HAP-1 (cell line): Measurements from ENCODE around the gene DDOST.
A peak's percentile ranks its signal among the peaks of the same experiment; 100 is the strongest.
"Not testable (repeated sequence)": the region's sequence is repeated elsewhere in the genome, so short reads cannot be mapped to it uniquely, and the experiment has no call there.

Experiments
- DNase-seq, 2 experiments: peaks; one replicate each; pipeline ENCODE4 v3.0.0-alpha.2; 2016 to 2020; ENCODE audit warnings: low spot score in 2 of 2
- H3K27me3 ChIP-seq: fragments of 250-450 bp; sonication (Bioruptor Pico); 2 replicates; pipeline ENCODE4 v1.5.1; 2020; ENCODE audit warnings: low read depth, mild to moderate bottlenecking, moderate library complexity
- H3K36me3 ChIP-seq: fragments of 250-450 bp; sonication (Bioruptor Pico); replicated peaks from 2 replicates; pipeline ENCODE4 v1.5.1; 2020; ENCODE audit warnings: mild to moderate bottlenecking
- H3K4me1 ChIP-seq: fragments of 250-450 bp; sonication (Bioruptor Pico); 2 replicates; pipeline ENCODE4 v1.5.1; 2020; ENCODE audit warnings: mild to moderate bottlenecking
- H3K4me3 ChIP-seq: fragments of 250-450 bp; sonication (Bioruptor Pico); 2 replicates; pipeline ENCODE4 v1.5.1; 2020; ENCODE audit warnings: mild to moderate bottlenecking, moderate library complexity
- H3K9me3 ChIP-seq: fragments of 250-450 bp; sonication (Bioruptor Pico); 2 replicates; pipeline ENCODE4 v1.5.1; 2020; ENCODE audit warnings: mild to moderate bottlenecking, moderate library complexity
- in situ Hi-C: fragments of 300-500 bp; cut with MboI; formaldehyde crosslinking; loops from 3 replicates; pipeline ENCODE4 v1.14.3; 2020; ENCODE audit warnings: low sequenced_read_pairs, inconsistent platforms, mixed read lengths

Gene DDOST

GRCh38 chr1:20684050-20684620 lies 23.0 kb upstream of the DDOST start:
- Histone ChIP-seq H3K4me1 (no peaks in the 10 kb centered on the region), H3K9me3 (no peaks in the 10 kb centered on the region), H3K27me3 (no peaks in the 10 kb centered on the region), H3K4me3 (no peak overlapping the region), H3K36me3 (no peaks in the 10 kb centered on the region)
- no peak for DNase-seq
- in situ Hi-C loops = no loop called here

DNA sequence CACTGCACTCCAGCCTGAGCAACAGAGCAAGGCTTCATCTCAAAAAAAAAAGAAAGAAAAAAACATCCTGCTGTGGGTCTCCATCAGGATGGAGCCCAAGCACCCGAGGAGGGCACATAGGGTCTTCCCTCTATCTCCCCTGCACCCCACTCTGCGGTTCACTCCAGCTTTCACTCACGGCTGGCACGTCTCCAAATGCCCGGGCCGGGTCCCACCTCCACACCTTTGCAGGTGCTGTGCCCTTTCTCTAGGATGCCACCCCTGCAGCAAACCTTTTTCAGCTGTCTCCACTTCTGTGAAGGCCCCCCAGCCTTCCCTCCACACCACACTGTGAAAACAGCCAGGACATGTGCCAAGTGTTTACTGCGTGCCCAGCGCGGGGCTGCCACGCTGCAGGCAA lies 22.4 kb upstream of the DDOST start:
- in situ Hi-C loops = no loop called here

DNA sequence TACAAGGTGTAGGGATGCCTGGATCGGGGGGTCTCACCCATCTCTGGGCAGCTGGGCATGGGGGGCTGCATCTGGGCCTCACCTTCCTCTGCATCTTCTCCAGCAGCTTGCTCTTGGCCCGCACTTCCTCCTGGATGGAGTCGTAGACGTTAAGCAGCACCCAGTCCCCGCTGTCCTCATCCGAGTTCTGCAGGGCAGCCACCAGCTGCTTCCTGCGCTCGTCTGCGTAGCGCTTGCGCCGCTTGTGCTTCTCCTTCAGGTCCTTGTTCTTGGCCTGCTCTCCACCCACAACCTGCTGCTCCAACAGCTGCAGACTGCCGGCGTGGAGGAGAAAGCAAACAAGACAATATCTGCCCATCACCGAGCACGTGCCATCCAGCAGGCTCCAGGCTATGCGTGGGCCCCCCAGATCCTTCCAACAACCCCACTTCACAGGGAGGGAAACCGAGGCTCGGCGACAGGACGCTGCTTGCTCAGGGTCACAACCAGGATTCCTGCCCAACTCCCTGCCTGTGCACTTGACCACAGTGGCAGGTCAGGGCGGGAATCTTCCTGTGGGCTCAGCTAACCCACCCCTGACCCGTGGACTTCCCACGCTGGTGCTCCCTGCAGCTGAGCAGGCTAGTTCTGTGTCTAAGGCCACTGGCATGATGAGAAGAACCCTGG lies 21.5 kb upstream of the DDOST start:
- DNase-seq = no peak
- in situ Hi-C loops = no loop called here
- Histone ChIP-seq H3K4me1 (no peaks in the 10 kb centered on the region), H3K4me3 (no peak overlapping the region), H3K36me3 (no peaks in the 10 kb centered on the region), H3K9me3 (no peaks in the 10 kb centered on the region), H3K27me3 (no peaks in the 10 kb centered on the region)

More for the DNA sequence above, 22.4 kb upstream of the DDOST start:
- Histone ChIP-seq H3K9me3 (no peaks in the 10 kb centered on the region), H3K36me3 (no peaks in the 10 kb centered on the region), H3K4me1 (no peaks in the 10 kb centered on the region), H3K4me3 (no peak overlapping the region), H3K27me3 (no peaks in the 10 kb centered on the region)
- no peak for DNase-seq

GRCh38 chr1:20681999-20682398 lies 20.8 kb upstream of the DDOST start:
- DNase-seq = no peak
- H3K4me1 ChIP-seq = no peaks in the 10 kb centered on the region
- no peaks in the 10 kb centered on the region for H3K9me3 ChIP-seq
- no peaks in the 10 kb centered on the region for H3K27me3 ChIP-seq
- no peaks in the 10 kb centered on the region for H3K36me3 ChIP-seq
- in situ Hi-C loops = no loop called here
- H3K4me3 ChIP-seq = no peak overlapping the region

- in situ Hi-C loops = no loop called here
- Histone ChIP-seq H3K4me3 (no peak overlapping the region), H3K4me1 (no peaks in the 10 kb centered on the region), H3K27me3 (no peaks in the 10 kb centered on the region), H3K9me3 (no peaks in the 10 kb centered on the region), H3K36me3 (no peaks in the 10 kb centered on the region)
- no peak for DNase-seq
Measured at GRCh38 chr1:20680269-20680668, 19.1 kb upstream of the DDOST start.

DNA sequence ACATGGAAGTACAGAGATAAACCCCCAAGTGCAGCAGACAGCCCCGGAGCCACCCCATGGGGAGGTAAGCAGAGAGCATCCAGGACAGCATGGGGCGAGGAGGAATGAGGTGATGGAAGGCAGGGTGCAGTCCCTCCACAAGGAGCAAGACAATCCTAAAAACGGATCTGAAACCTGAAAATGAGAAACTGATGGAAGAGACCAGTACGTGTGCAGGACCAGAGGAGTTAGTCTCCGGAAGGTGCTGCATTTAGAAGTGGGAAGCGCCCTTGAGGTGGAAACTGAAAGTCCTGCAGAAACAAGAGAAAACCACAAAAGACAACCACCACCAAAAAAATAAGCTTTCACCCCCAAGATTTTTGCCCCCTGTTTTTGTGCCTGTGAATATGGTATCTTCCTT lies 17.4 kb upstream of the DDOST start:
- no peaks in the 10 kb centered on the region for H3K27me3 ChIP-seq
- H3K36me3 ChIP-seq = no peaks in the 10 kb centered on the region
- H3K4me1 ChIP-seq = no peaks in the 10 kb centered on the region
- in situ Hi-C loops = no loop called here
- DNase-seq = no peak
- no peak overlapping the region for H3K4me3 ChIP-seq
- no peaks in the 10 kb centered on the region for H3K9me3 ChIP-seq

GRCh38 chr1:20673626-20674025 lies 12.5 kb upstream of the DDOST start:
- DNase-seq, H3K4me3 ChIP-seq, H3K36me3 ChIP-seq, H3K27me3 ChIP-seq, in situ Hi-C loops, H3K9me3 ChIP-seq, H3K4me1 ChIP-seq: not testable (repeated sequence)

- in situ Hi-C loops = no loop called here
- H3K4me1 ChIP-seq = no peaks in the 10 kb centered on the region
- H3K36me3 ChIP-seq = no peaks in the 10 kb centered on the region
- no peak for DNase-seq
- no peak overlapping the region for H3K4me3 ChIP-seq
- H3K27me3 ChIP-seq = no peaks in the 10 kb centered on the region
- H3K9me3 ChIP-seq = no peaks in the 10 kb centered on the region; the same call in 1 of the 2 replicates
Measured at GRCh38 chr1:20672265-20672632, 11.1 kb upstream of the DDOST start.

GRCh38 chr1:20670936-20671335 lies 9.8 kb upstream of the DDOST start:
- Histone ChIP-seq H3K4me3 (no peak overlapping the region), H3K4me1 (no peaks in the 10 kb centered on the region), H3K9me3 (no peaks in the 10 kb centered on the region; the same call in 1 of the 2 replicates), H3K27me3 (no peaks in the 10 kb centered on the region), H3K36me3 (no peaks in the 10 kb centered on the region)
- no peak for DNase-seq
- in situ Hi-C loops = no loop called here

DNA sequence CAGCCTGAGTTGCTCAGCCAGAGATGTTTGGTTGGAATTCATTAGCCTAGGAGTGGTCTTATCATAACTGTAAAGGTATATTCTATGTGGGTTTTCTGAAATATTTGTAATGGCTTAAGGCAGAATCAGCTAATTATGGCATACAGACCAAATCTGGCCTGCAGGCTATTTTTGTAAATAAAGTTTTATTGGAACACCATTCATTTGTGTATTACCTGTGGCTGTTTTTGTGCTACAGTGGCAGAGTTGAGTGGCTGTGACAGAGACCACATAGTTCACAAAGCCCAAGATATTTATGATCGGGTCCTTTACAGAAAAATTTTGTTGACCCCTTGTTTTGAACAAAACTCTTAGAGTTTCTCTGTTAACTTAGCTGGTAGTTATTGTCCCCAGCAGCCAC lies 7.4 kb upstream of the DDOST start:
- Histone ChIP-seq H3K9me3 (no peaks in the 10 kb centered on the region; the same call in 1 of the 2 replicates), H3K4me1 (no peaks in the 10 kb centered on the region), H3K36me3 (no peaks in the 10 kb centered on the region), H3K27me3 (no peaks in the 10 kb centered on the region), H3K4me3 (no peak overlapping the region)
- no peak for DNase-seq
- in situ Hi-C loops = no loop called here

GRCh38 chr1:20666804-20667203 lies 5.6 kb upstream of the DDOST start:
- Histone ChIP-seq H3K9me3 (no peaks in the 10 kb centered on the region; the same call in none of the 2 replicates), H3K4me3 (no peak overlapping the region), H3K27me3 (no peaks in the 10 kb centered on the region), H3K4me1 (no peaks in the 10 kb centered on the region), H3K36me3 (no peaks in the 10 kb centered on the region)
- DNase-seq = peak in 1 of 2 experiments; percentile 41
- in situ Hi-C loops = no loop called here

- in situ Hi-C loops = no loop called here
- Histone ChIP-seq H3K36me3 (no peaks in the 10 kb centered on the region), H3K4me3 (no peak overlapping the region), H3K4me1 (no peaks in the 10 kb centered on the region), H3K9me3 (no peaks in the 10 kb centered on the region; the same call in none of the 2 replicates), H3K27me3 (no peaks in the 10 kb centered on the region)
- DNase-seq = no peak
Measured at GRCh38 chr1:20666146-20666545, 5.0 kb upstream of the DDOST start.

DNA sequence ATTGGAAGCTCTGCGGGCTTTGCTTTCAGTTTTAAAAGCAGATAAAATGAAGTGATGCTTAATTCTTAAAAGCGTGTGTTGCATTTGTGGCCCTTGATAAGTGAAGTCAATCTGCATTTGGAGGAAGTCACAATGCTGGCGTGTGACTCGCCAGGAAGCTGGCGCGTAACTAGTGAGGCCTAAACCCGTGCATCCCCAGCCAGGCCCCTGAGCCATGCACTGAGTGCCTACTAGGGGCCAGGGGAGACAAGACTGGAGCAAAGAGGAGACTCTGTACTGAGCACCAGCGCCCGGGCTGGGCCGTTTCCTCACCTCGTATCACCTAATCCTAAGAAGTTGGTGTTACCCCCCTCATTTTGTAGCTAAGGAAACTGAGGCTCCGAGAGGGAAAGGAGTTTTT lies 4.6 kb upstream of the DDOST start:
- DNase-seq = no peak
- no peaks in the 10 kb centered on the region for H3K27me3 ChIP-seq
- H3K4me3 ChIP-seq = no peak overlapping the region
- no peaks in the 10 kb centered on the region for H3K4me1 ChIP-seq
- in situ Hi-C loops = no loop called here
- H3K36me3 ChIP-seq = no peaks in the 10 kb centered on the region; the same call in 1 of the 2 replicates
- H3K9me3 ChIP-seq = no peaks in the 10 kb centered on the region; the same call in none of the 2 replicates

- H3K27me3 ChIP-seq = no peaks in the 10 kb centered on the region
Measured at GRCh38 chr1:20663969-20664715, 3.0 kb upstream of the DDOST start.

More at GRCh38 chr1:20663969-20664715, 3.0 kb upstream of the DDOST start:
- H3K36me3 ChIP-seq = peaks cover 5% of the 10 kb centered on the region
- H3K4me1 ChIP-seq = no peaks in the 10 kb centered on the region; the same call in 1 of the 2 replicates
- H3K4me3 ChIP-seq = no peak overlapping the region
- in situ Hi-C loops = no loop called here
- no peaks in the 10 kb centered on the region; the same call in none of the 2 replicates for H3K9me3 ChIP-seq
- no peak for DNase-seq
